MM.1S (cell line): ENCODE measurements around the gene HOXC4.
A peak's percentile ranks its signal among the peaks of the same experiment; 100 is the strongest.

Source experiments
- DNase-seq: peaks from one replicate; pipeline ENCODE4 v3.0.0-alpha.2; 2015
- H2AFZ ChIP-seq: fragments of 300-600 bp; sonication (generic); 2 replicates; pipeline ENCODE4 v1.6.0; 2016; ENCODE audit warnings: antibody characterized with exemption, low read length
- H3F3A ChIP-seq: fragments of 300-600 bp; sonication (generic); 2 replicates; pipeline ENCODE4 v1.6.1; 2016; ENCODE audit warnings: mild to moderate bottlenecking, antibody characterized with exemption, low read length, moderate library complexity, mixed read lengths; ENCODE audit not compliant: insufficient read depth
- H3K27ac ChIP-seq: fragments of 300-600 bp; sonication (generic); 2 replicates; pipeline ENCODE4 v1.5.1; 2016; ENCODE audit warnings: mild to moderate bottlenecking, low read length
- H3K27me3 ChIP-seq: fragments of 300-600 bp; sonication (generic); replicated peaks from 2 replicates; pipeline ENCODE4 v1.6.0; 2016; ENCODE audit warnings: low read length; ENCODE audit not compliant: insufficient read depth
- H3K36me3 ChIP-seq: fragments of 300-600 bp; sonication (generic); replicated peaks from 2 replicates; pipeline ENCODE4 v1.6.1; 2016; ENCODE audit warnings: mild to moderate bottlenecking, low read length, mixed read lengths; ENCODE audit not compliant: insufficient read depth
- H3K4me1 ChIP-seq: fragments of 300-600 bp; sonication (generic); 2 replicates; pipeline ENCODE4 v1.6.1; 2016; ENCODE audit warnings: low read length, mixed read lengths
- H3K4me2 ChIP-seq: fragments of 300-600 bp; sonication (generic); 2 replicates; pipeline ENCODE4 v1.6.0; 2016; ENCODE audit warnings: low read depth, low read length
- H3K4me3 ChIP-seq: fragments of 300-600 bp; sonication (generic); 2 replicates; pipeline ENCODE4 v1.5.1; 2016; ENCODE audit warnings: low read length, mixed read lengths
- H3K79me2 ChIP-seq: fragments of 300-600 bp; sonication (generic); 2 replicates; pipeline ENCODE4 v1.6.1; 2016; ENCODE audit warnings: mixed run types, low read length, mixed read lengths
- H3K9ac ChIP-seq: fragments of 300-600 bp; sonication (generic); 2 replicates; pipeline ENCODE4 v1.6.1; 2016; ENCODE audit warnings: low read length, mixed read lengths
- H3K9me2 ChIP-seq: fragments of 300-600 bp; sonication (generic); replicated peaks from 2 replicates; pipeline ENCODE4 v1.6.1; 2016; ENCODE audit warnings: mild to moderate bottlenecking, low read length, mixed read lengths; ENCODE audit not compliant: insufficient read depth
- H3K9me3 ChIP-seq: fragments of 300-600 bp; sonication (generic); replicated peaks from 2 replicates; pipeline ENCODE4 v1.6.1; 2016; ENCODE audit warnings: mild to moderate bottlenecking, low read length, mixed read lengths; ENCODE audit not compliant: insufficient read depth
- H4K20me1 ChIP-seq: fragments of 300-600 bp; sonication (generic); 2 replicates; pipeline ENCODE4 v1.6.1; 2016; ENCODE audit warnings: mild to moderate bottlenecking, low read length, moderate library complexity, mixed read lengths; ENCODE audit not compliant: insufficient read depth
- EZH2 ChIP-seq: fragments of 300-600 bp; sonication (generic); optimal IDR thresholded peaks from 2 replicates; pipeline ENCODE3; 2017; ENCODE audit warnings: low read depth, mild to moderate bottlenecking, antibody characterized with exemption, low read length, mixed read lengths
- EZH2phosphoT487 ChIP-seq: fragments of 300-600 bp; sonication (generic); IDR thresholded peaks from 2 replicates; pipeline ENCODE4 v1.6.1; 2018; ENCODE audit warnings: antibody characterized with exemption, low read length
- TF ChIP-seq, protein P1 (sequence below): fragments of 300-600 bp; sonication (generic); IDR thresholded peaks from 2 replicates; pipeline ENCODE4 v1.5.1; 2016; ENCODE audit warnings: antibody characterized with exemption, low read length, mixed read lengths

Gene HOXC4

DNA sequence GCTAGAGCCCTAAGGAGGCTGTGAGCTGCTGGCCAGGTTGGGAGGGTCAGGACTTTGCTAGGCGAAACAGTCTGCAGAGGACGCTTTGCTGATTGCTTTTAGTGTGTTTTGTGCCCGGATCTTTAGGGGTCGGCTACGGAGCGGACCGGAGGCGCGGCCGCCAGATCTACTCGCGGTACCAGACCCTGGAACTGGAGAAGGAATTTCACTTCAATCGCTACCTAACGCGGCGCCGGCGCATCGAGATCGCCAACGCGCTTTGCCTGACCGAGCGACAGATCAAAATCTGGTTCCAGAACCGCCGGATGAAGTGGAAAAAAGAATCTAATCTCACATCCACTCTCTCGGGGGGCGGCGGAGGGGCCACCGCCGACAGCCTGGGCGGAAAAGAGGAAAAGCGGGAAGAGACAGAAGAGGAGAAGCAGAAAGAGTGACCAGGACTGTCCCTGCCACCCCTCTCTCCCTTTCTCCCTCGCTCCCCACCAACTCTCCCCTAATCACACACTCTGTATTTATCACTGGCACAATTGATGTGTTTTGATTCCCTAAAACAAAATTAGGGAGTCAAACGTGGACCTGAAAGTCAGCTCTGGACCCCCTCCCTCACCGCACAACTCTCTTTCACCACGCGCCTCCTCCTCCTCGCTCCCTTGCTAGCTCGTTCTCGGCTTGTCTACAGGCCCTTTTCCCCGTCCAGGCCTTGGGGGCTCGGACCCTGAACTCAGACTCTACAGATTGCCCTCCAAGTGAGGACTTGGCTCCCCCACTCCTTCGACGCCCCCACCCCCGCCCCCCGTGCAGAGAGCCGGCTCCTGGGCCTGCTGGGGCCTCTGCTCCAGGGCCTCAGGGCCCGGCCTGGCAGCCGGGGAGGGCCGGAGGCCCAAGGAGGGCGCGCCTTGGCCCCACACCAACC, 23.9 kb upstream of the HOXC4 start:
- Histone ChIP-seq H3F3A (no peaks in the 10 kb centered on the region), H3K79me2 (no peaks in the 10 kb centered on the region), H3K36me3 (no peaks in the 10 kb centered on the region), H3K27ac (no peak overlapping the region), H3K9me2 (no peaks in the 10 kb centered on the region), H3K9me3 (no peaks in the 10 kb centered on the region), H2AFZ (no peak overlapping the region), H3K4me3 (no peak overlapping the region), H4K20me1 (no peaks in the 10 kb centered on the region), H3K27me3 (peaks cover 98% of the 10 kb centered on the region), H3K9ac (no peak overlapping the region), H3K4me2 (no peak overlapping the region), H3K4me1 (no peaks in the 10 kb centered on the region)
- no peak for DNase-seq
- TF ChIP-seq, protein P1, sequence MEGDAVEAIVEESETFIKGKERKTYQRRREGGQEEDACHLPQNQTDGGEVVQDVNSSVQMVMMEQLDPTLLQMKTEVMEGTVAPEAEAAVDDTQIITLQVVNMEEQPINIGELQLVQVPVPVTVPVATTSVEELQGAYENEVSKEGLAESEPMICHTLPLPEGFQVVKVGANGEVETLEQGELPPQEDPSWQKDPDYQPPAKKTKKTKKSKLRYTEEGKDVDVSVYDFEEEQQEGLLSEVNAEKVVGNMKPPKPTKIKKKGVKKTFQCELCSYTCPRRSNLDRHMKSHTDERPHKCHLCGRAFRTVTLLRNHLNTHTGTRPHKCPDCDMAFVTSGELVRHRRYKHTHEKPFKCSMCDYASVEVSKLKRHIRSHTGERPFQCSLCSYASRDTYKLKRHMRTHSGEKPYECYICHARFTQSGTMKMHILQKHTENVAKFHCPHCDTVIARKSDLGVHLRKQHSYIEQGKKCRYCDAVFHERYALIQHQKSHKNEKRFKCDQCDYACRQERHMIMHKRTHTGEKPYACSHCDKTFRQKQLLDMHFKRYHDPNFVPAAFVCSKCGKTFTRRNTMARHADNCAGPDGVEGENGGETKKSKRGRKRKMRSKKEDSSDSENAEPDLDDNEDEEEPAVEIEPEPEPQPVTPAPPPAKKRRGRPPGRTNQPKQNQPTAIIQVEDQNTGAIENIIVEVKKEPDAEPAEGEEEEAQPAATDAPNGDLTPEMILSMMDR = no peak
- TF ChIP-seq EZH2 = no peak

DNA sequence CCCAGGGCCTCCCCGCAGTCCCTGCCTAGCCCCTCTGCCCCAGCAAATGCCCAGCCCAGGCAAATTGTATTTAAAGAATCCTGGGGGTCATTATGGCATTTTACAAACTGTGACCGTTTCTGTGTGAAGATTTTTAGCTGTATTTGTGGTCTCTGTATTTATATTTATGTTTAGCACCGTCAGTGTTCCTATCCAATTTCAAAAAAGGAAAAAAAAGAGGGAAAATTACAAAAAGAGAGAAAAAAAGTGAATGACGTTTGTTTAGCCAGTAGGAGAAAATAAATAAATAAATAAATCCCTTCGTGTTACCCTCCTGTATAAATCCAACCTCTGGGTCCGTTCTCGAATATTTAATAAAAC, 23.2 kb upstream of the HOXC4 start:
- Histone ChIP-seq H3K27ac (no peak overlapping the region), H3K9ac (no peak overlapping the region), H2AFZ (no peak overlapping the region), H3K4me3 (no peak overlapping the region), H3K4me2 (no peak overlapping the region), H4K20me1 (no peaks in the 10 kb centered on the region), H3K9me3 (no peaks in the 10 kb centered on the region), H3F3A (no peaks in the 10 kb centered on the region), H3K79me2 (no peaks in the 10 kb centered on the region), H3K36me3 (no peaks in the 10 kb centered on the region), H3K4me1 (no peaks in the 10 kb centered on the region), H3K9me2 (no peaks in the 10 kb centered on the region), H3K27me3 (peaks cover 98% of the 10 kb centered on the region)
- TF ChIP-seq, protein P1 = no peak
- TF ChIP-seq EZH2phosphoT487 = no peak
- TF ChIP-seq EZH2 = no peak
- DNase-seq = no peak

DNA sequence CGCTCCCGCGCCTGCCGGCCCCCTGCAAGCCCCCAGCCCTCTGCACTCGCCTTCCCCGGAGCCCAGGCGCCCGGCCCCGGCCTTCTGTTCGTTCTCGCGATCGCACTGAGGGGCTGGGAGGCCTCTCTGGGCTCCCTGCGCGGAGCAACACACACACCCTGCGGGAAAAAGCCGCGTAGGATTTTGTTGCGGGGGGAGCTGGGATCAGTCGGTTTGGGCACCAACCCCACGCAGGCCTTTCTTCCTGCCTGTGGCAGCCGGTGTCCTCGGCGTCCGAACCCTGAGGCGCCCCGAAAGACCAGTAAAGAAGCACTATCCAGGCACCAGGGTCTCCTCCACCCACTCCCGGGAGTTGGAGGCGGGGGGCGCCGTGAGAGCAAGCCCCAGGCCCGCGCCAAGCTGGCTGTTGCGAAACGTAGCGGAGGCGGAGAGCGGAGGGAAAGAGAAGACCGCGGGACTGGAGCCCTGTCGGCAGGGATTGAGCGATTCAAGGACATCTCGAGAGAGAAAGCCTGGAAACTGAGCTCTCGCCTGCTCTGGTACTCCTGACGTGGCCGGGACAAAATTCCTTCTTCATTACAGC, 22.7 kb upstream of the HOXC4 start:
- TF ChIP-seq EZH2phosphoT487 = peak; percentile 87
- TF ChIP-seq EZH2 = peak; percentile 99
- TF ChIP-seq, protein P1 = no peak
- no peak overlapping the region for H3K27ac ChIP-seq
- H3K4me2 ChIP-seq = no peak overlapping the region

More for the DNA sequence above, 22.7 kb upstream of the HOXC4 start:
- DNase-seq = no peak
- Histone ChIP-seq H3K9me2 (no peaks in the 10 kb centered on the region), H3K9ac (no peak overlapping the region), H3K4me3 (no peak overlapping the region), H3K36me3 (no peaks in the 10 kb centered on the region), H3K79me2 (no peaks in the 10 kb centered on the region), H3K27me3 (peaks cover 98% of the 10 kb centered on the region), H2AFZ (no peak overlapping the region), H3K9me3 (no peaks in the 10 kb centered on the region), H3F3A (no peaks in the 10 kb centered on the region), H4K20me1 (no peaks in the 10 kb centered on the region), H3K4me1 (no peaks in the 10 kb centered on the region)
